Smooth muscle cell (in vitro differentiated cells): ENCODE data around the gene FLCN. TPM values are rescaled to one million over a fixed set of nuclear protein-coding genes. Genes with fewer than 3 reads are reported as not detected.

Experiments
- DNase-seq: peaks from one replicate; lab custom pipeline; 2025; ENCODE audit not compliant: unreplicated experiment; lab: John Stamatoyannopoulos, UW
- H2AFZ ChIP-seq: fragments of 200-600 bp; sonication (generic); 2 replicates; pipeline ENCODE4 v1.6.0; 2016; ENCODE audit warnings: antibody characterized with exemption, low read depth, mild to moderate bottlenecking
- H3F3A ChIP-seq: fragments of 200-600 bp; sonication (generic); 2 replicates; pipeline ENCODE4 v1.6.0; 2017; ENCODE audit warnings: antibody characterized with exemption, low read depth
- H3K27ac ChIP-seq: fragments of 200-600 bp; sonication (generic); 2 replicates; pipeline ENCODE4 v1.5.1; 2016; ENCODE audit warnings: low read depth, mild to moderate bottlenecking
- H3K27me3 ChIP-seq: fragments of 200-600 bp; sonication (generic); 2 replicates; pipeline ENCODE4 v1.6.1; 2016; ENCODE audit warnings: low read depth, mild to moderate bottlenecking
- H3K36me3 ChIP-seq: fragments of 200-600 bp; sonication (generic); 2 replicates; pipeline ENCODE4 v1.5.1; 2016; ENCODE audit warnings: low read depth
- H3K4me1 ChIP-seq: fragments of 200-600 bp; sonication (generic); 2 replicates; pipeline ENCODE4 v1.5.1; 2016; ENCODE audit warnings: low read depth
- H3K4me2 ChIP-seq: fragments of 200-600 bp; sonication (generic); 2 replicates; pipeline ENCODE4 v1.6.0; 2016; ENCODE audit warnings: mild to moderate bottlenecking
- H3K4me3 ChIP-seq: fragments of 200-600 bp; sonication (generic); 2 replicates; pipeline ENCODE4 v1.5.1; 2016; ENCODE audit warnings: mild to moderate bottlenecking
- H3K79me2 ChIP-seq: fragments of 200-600 bp; sonication (generic); 2 replicates; pipeline ENCODE4 v1.6.0; 2016; ENCODE audit warnings: low read depth, mild to moderate bottlenecking
- H3K9ac ChIP-seq: fragments of 200-600 bp; sonication (generic); 2 replicates; pipeline ENCODE4 v1.6.0; 2016; ENCODE audit warnings: low read depth
- H3K9me3 ChIP-seq: fragments of 200-600 bp; sonication (generic); replicated peaks from 2 replicates; pipeline ENCODE4 v1.5.1; 2016; ENCODE audit warnings: low read depth
- H4K20me1 ChIP-seq: fragments of 200-600 bp; sonication (generic); 2 replicates; pipeline ENCODE4 v1.6.0; 2016; ENCODE audit warnings: low read depth
- CTCF ChIP-seq: fragments of 200-600 bp; sonication (generic); IDR thresholded peaks from 2 replicates; pipeline ENCODE4 v1.5.1; 2017; ENCODE audit warnings: borderline replicate concordance, mild to moderate bottlenecking, antibody characterized with exemption; ENCODE audit not compliant: insufficient read depth, poor library complexity, severe bottlenecking
- WGBS: methylation state at CpG from one replicate; pipeline ENCODE4 v1.1.7; 2016; ENCODE audit warnings: low lambda C conversion rate; 5-methylcytosine and 5-hydroxymethylcytosine counted together
- polyA plus RNA-seq: library from polyadenylated mRNA; unstranded; fragments of >200 nt; fragmentation: Nextera tagmentation; extraction: Ambion mirVana; gene quantifications from 2 replicates; pipeline ENCODE4 v1.2.1, GENCODE V29; 2016
- total RNA-seq: library from RNA; depleted of rRNA; stranded (reverse); fragments of >200 nt; gene quantifications from 2 replicates; pipeline ENCODE4 v1.2.3, GENCODE V29; 2014

The FLCN gene
- total and polyA plus RNA-seq, 2 experiments from 2014 or later, result 7.6 to 15.1 TPM

- Histone ChIP-seq H3K79me2 (no peaks in the 10 kb centered on the region), H4K20me1 (peaks cover 3% of the 10 kb centered on the region), H3F3A (peaks cover 11% of the 10 kb centered on the region), H3K4me2 (peak overlapping the region; percentile 35), H3K4me3 (no peak overlapping the region), H3K36me3 (no peaks in the 10 kb centered on the region), H3K27ac (peak overlapping the region; percentile 68), H2AFZ (no peak overlapping the region), H3K9ac (no peak overlapping the region), H3K27me3 (no peaks in the 10 kb centered on the region), H3K9me3 (no peaks in the 10 kb centered on the region), H3K4me1 (peaks cover 18% of the 10 kb centered on the region)
- WGBS, result 91% methylated on average over 7 of the region's 7 CpGs
- no peak for DNase-seq
- TF ChIP-seq CTCF, result no peak
These were observed 46.8 kb downstream of the FLCN start for GRCh38 chr17:17190188-17190587.

- DNase-seq, result no peak
- no peaks in the 10 kb centered on the region for H3K79me2 ChIP-seq
- H3F3A ChIP-seq, result peaks cover 11% of the 10 kb centered on the region
- peaks cover 18% of the 10 kb centered on the region for H3K4me1 ChIP-seq
- H3K9me3 ChIP-seq, result no peaks in the 10 kb centered on the region
- H3K27ac ChIP-seq, result peak overlapping the region; percentile 68
- WGBS, result 36% methylated on average over 4 of the region's 4 CpGs
- no peak overlapping the region for H3K9ac ChIP-seq
- no peak overlapping the region for H2AFZ ChIP-seq
- no peak overlapping the region for H3K4me3 ChIP-seq
- no peaks in the 10 kb centered on the region for H3K27me3 ChIP-seq
- H4K20me1 ChIP-seq, result peaks cover 3% of the 10 kb centered on the region
- H3K36me3 ChIP-seq, result no peaks in the 10 kb centered on the region
- no peak for TF ChIP-seq CTCF
- peak overlapping the region; percentile 35 for H3K4me2 ChIP-seq
These were observed 47.4 kb downstream of the FLCN start for GRCh38 chr17:17189559-17189958.

- WGBS, result 95% methylated on average over 4 of the region's 4 CpGs
- H3K4me3 ChIP-seq, result no peak overlapping the region
- H4K20me1 ChIP-seq, result peaks cover 3% of the 10 kb centered on the region
These were observed 48.4 kb downstream of the FLCN start for GRCh38 chr17:17188586-17188985.

More at GRCh38 chr17:17188586-17188985, 48.4 kb downstream of the FLCN start:
- Histone ChIP-seq H3K79me2 (no peaks in the 10 kb centered on the region), H3K27me3 (no peaks in the 10 kb centered on the region), H3K36me3 (no peaks in the 10 kb centered on the region), H3K4me1 (peaks cover 18% of the 10 kb centered on the region), H2AFZ (no peak overlapping the region), H3F3A (peaks cover 11% of the 10 kb centered on the region), H3K9ac (no peak overlapping the region), H3K4me2 (no peak overlapping the region), H3K27ac (no peak overlapping the region), H3K9me3 (no peaks in the 10 kb centered on the region)
- no peak for TF ChIP-seq CTCF
- DNase-seq, result no peak
